Skeletal muscle tissue (tissue), 4 donors: ENCODE data around the gene ADCY9. TPM values are rescaled to one million over a fixed set of nuclear protein-coding genes. Genes with fewer than 3 reads are reported as not detected.
"Not testable (repeated sequence)": the region's sequence is repeated elsewhere in the genome, so short reads cannot be mapped to it uniquely, and the experiment has no call there.

Experiments used
- H3K27ac ChIP-seq: one replicate; pipeline ENCODE4 v1.7.0; 2013; ENCODE audit warnings: mild to moderate bottlenecking, low read depth, low read length, inconsistent platforms
- H3K27me3 ChIP-seq, 3 donors: one replicate each; pipeline ENCODE4 v1.7.0; 2013; ENCODE audit warnings: low read length in 3 of 3; ENCODE audit not compliant: control insufficient read depth in 3 of 3, insufficient read depth in 3 of 3
- H3K36me3 ChIP-seq, 3 donors: one replicate each; pipeline ENCODE4 v1.7.0; 2013; ENCODE audit warnings: low read length in 3 of 3; ENCODE audit not compliant: control insufficient read depth in 3 of 3, insufficient read depth in 3 of 3
- H3K4me1 ChIP-seq, 3 donors: one replicate each; pipeline ENCODE4 v1.7.0; 2013; ENCODE audit warnings: low read length in 3 of 3, mild to moderate bottlenecking in 3 of 3; ENCODE audit not compliant: control insufficient read depth in 3 of 3, insufficient read depth in 3 of 3
- H3K4me3 ChIP-seq, 3 donors: one replicate each; pipeline ENCODE4 v1.7.0; 2013; ENCODE audit warnings: low read length in 3 of 3
- H3K9ac ChIP-seq, 3 donors: one replicate each; pipeline ENCODE4 v1.7.0; 2013; ENCODE audit warnings: low read length in 3 of 3, mild to moderate bottlenecking in 3 of 3, moderate library complexity in 2 of 3, low read depth in 1 of 3
- H3K9me3 ChIP-seq, 3 donors: one replicate each; pipeline ENCODE4 v1.7.0; 2013; ENCODE audit warnings: low read length in 3 of 3; ENCODE audit not compliant: control insufficient read depth in 3 of 3
- total RNA-seq: library from RNA; depleted of rRNA; stranded (reverse); fragments of >200 nt; gene quantifications from one replicate; pipeline ENCODE4 v1.2.3, GENCODE V29; 2014
- donor health status: Osteomylitis.

Gene ADCY9
- total RNA-seq, 1 donor from 2014 or later, result 8.9 TPM

- not testable (repeated sequence) for H3K27me3 ChIP-seq, H3K27ac ChIP-seq, H3K4me3 ChIP-seq, H3K36me3 ChIP-seq, H3K9me3 ChIP-seq, H3K9ac ChIP-seq
- H3K4me1 ChIP-seq, result peaks cover 14 to 16% (median 15%) of the 10 kb centered on the region in 3 donors
These were observed 171.8 kb downstream of the ADCY9 start for GRCh38 chr16:3944457-3944856.

GRCh38 chr16:3942146-3942545 is 174.1 kb downstream of the ADCY9 start:
- H3K9ac ChIP-seq, H3K4me3 ChIP-seq, H3K27me3 ChIP-seq, H3K9me3 ChIP-seq, H3K36me3 ChIP-seq, H3K27ac ChIP-seq: not testable (repeated sequence)
- peaks cover 12 to 17% (median 16%) of the 10 kb centered on the region in 3 donors for H3K4me1 ChIP-seq

- H3K9ac ChIP-seq, result peak overlapping the region; percentile 60 to 76 (median 76)
- no peak overlapping the region for H3K27ac ChIP-seq
- H3K36me3 ChIP-seq, result no peaks in the 10 kb centered on the region
These were observed 177.2 kb downstream of the ADCY9 start for GRCh38 chr16:3938843-3939624.

GRCh38 chr16:3938471-3938842 is 177.8 kb downstream of the ADCY9 start:
- no peaks in the 10 kb centered on the region for H3K36me3 ChIP-seq
- no peak overlapping the region for H3K9ac ChIP-seq
- no peaks in the 10 kb centered on the region for H3K27me3 ChIP-seq
- H3K27ac ChIP-seq, result no peak overlapping the region
- H3K9me3 ChIP-seq, result no peaks in the 10 kb centered on the region
- peaks cover 7 to 11% (median 8%) of the 10 kb centered on the region in 3 donors for H3K4me1 ChIP-seq
- peak overlapping the region; percentile 63 to 81 (median 67) for H3K4me3 ChIP-seq

More at GRCh38 chr16:3938843-3939624, 177.2 kb downstream of the ADCY9 start:
- Histone ChIP-seq H3K9me3 (no peaks in the 10 kb centered on the region), H3K4me3 (peak overlapping the region; percentile 63 to 81 (median 67)), H3K4me1 (peaks cover 7 to 11% (median 8%) of the 10 kb centered on the region in 3 donors), H3K27me3 (no peaks in the 10 kb centered on the region)

GRCh38 chr16:3937066-3937875 is 179.0 kb downstream of the ADCY9 start:
- Histone ChIP-seq H3K9ac (no peak overlapping the region), H3K27ac (no peak overlapping the region), H3K4me3 (no peak overlapping the region), H3K4me1 (peaks cover 7 to 11% (median 8%) of the 10 kb centered on the region in 3 donors), H3K27me3 (no peaks in the 10 kb centered on the region), H3K36me3 (no peaks in the 10 kb centered on the region), H3K9me3 (no peaks in the 10 kb centered on the region)

GRCh38 chr16:3935921-3936320 is 180.3 kb downstream of the ADCY9 start:
- H3K9ac ChIP-seq, result no peak overlapping the region
- no peaks in the 10 kb centered on the region for H3K36me3 ChIP-seq
- H3K27me3 ChIP-seq, result no peaks in the 10 kb centered on the region
- H3K4me3 ChIP-seq, result no peak overlapping the region
- H3K9me3 ChIP-seq, result no peaks in the 10 kb centered on the region
- H3K4me1 ChIP-seq, result peaks cover 7 to 11% (median 8%) of the 10 kb centered on the region in 3 donors
- H3K27ac ChIP-seq, result no peak overlapping the region

GRCh38 chr16:3934491-3935181 is 181.6 kb downstream of the ADCY9 start:
- Histone ChIP-seq H3K36me3 (no peaks in the 10 kb centered on the region), H3K27me3 (no peaks in the 10 kb centered on the region), H3K4me1 (peaks cover 7 to 11% (median 8%) of the 10 kb centered on the region in 3 donors), H3K9me3 (no peaks in the 10 kb centered on the region), H3K27ac (no peak overlapping the region), H3K9ac (no peak overlapping the region), H3K4me3 (no peak overlapping the region)

GRCh38 chr16:3927147-3927546 is 189.1 kb downstream of the ADCY9 start:
- not testable (repeated sequence) for H3K4me1 ChIP-seq, H3K9ac ChIP-seq, H3K9me3 ChIP-seq, H3K27ac ChIP-seq, H3K27me3 ChIP-seq, H3K36me3 ChIP-seq, H3K4me3 ChIP-seq

- Histone ChIP-seq H3K9ac (no peak overlapping the region), H3K36me3 (no peaks in the 10 kb centered on the region), H3K4me1 (no peaks in the 10 kb centered on the region), H3K4me3 (no peak overlapping the region), H3K27ac (no peak overlapping the region), H3K27me3 (peaks cover 0 to 6% (median 0%) of the 10 kb centered on the region in 3 donors), H3K9me3 (no peaks in the 10 kb centered on the region)
These were observed 191.5 kb downstream of the ADCY9 start for GRCh38 chr16:3924763-3925162.
